Lower leg skin (tissue), 4 donors: ENCODE measurements around the gene CHST9. TPM values are rescaled to one million over a fixed set of nuclear protein-coding genes. Genes with fewer than 3 reads are reported as not detected.

Experiments
- DNase-seq, 2 donors: peaks; one replicate each; pipeline ENCODE4 v3.0.0-alpha.2; 2019; ENCODE audit warnings: low spot score in 2 of 2
- H3K4me3 ChIP-seq: fragments of 200-600 bp; sonication (generic); 2 replicates; pipeline ENCODE4 v1.5.1; 2017; ENCODE audit warnings: mild to moderate bottlenecking, low read depth; ENCODE audit not compliant: poor library complexity, severe bottlenecking
- POLR2A ChIP-seq, 2 donors: fragments of 450-650 bp; IDR thresholded peaks; one replicate each; pipeline ENCODE4 v1.6.1; 2016 to 2017; ENCODE audit warnings: antibody characterized with exemption in 2 of 2, mild to moderate bottlenecking in 1 of 2, moderate library complexity in 1 of 2
- WGBS, 2 donors: methylation state at CpG; one replicate each; pipeline ENCODE4 v1.1.5; 2018; 5-methylcytosine and 5-hydroxymethylcytosine counted together
- intact Hi-C: fragments of 100-400 bp; cut with DNase I; formaldehyde crosslinking; loops from one replicate; pipeline ENCODE4 v1.15.0; 2023; ENCODE audit warnings: low total_unique reads
- total RNA-seq, 4 donors: library from RNA; depleted of rRNA; stranded (reverse); fragments of >200 nt; gene quantifications; one replicate each; pipeline ENCODE4 v1.1.0, GENCODE V29; 2016
- TF ChIP-seq, protein P1 (sequence below), 3 donors: fragments of 450-650 bp; IDR thresholded peaks; one replicate each; pipeline ENCODE4 v1.5.1; 2016; ENCODE audit warnings: antibody characterized with exemption in 3 of 3, mild to moderate bottlenecking in 3 of 3, moderate library complexity in 2 of 3

CHST9 gene
- total RNA-seq, 4 donors from 2014 or later, result 0.06 to 0.20 (median 0.08) TPM; not detected in 1

GRCh38 chr18:27073404-27073830, 111.7 kb downstream of the CHST9 start:
- H3K4me3 ChIP-seq, result no peak overlapping the region
- no peak for TF ChIP-seq POLR2A (IDR thresholded peaks at IDR 0.05)
- TF ChIP-seq, protein P1, sequence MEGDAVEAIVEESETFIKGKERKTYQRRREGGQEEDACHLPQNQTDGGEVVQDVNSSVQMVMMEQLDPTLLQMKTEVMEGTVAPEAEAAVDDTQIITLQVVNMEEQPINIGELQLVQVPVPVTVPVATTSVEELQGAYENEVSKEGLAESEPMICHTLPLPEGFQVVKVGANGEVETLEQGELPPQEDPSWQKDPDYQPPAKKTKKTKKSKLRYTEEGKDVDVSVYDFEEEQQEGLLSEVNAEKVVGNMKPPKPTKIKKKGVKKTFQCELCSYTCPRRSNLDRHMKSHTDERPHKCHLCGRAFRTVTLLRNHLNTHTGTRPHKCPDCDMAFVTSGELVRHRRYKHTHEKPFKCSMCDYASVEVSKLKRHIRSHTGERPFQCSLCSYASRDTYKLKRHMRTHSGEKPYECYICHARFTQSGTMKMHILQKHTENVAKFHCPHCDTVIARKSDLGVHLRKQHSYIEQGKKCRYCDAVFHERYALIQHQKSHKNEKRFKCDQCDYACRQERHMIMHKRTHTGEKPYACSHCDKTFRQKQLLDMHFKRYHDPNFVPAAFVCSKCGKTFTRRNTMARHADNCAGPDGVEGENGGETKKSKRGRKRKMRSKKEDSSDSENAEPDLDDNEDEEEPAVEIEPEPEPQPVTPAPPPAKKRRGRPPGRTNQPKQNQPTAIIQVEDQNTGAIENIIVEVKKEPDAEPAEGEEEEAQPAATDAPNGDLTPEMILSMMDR (IDR thresholded peaks at IDR 0.05), result no peak
- no peak for DNase-seq
- WGBS, 2 donors, result 86 to 87% methylated on average over 5 of the region's 5 CpGs
- intact Hi-C loops, result no loop called here

GRCh38 chr18:27064673-27065072, 120.4 kb downstream of the CHST9 start:
- no peak for DNase-seq
- intact Hi-C loops, result loop anchor here (5.0 kb wide), 1 partner anchor 932 kb away; the partner anchor contains the start of gene PSMA8
- TF ChIP-seq, protein P1 (IDR thresholded peaks at IDR 0.05), result no peak
- no peak for TF ChIP-seq POLR2A (IDR thresholded peaks at IDR 0.05)
- 93 to 94% methylated on average over 3 of the region's 3 CpGs for WGBS, 2 donors
- H3K4me3 ChIP-seq, result no peak overlapping the region

- TF ChIP-seq POLR2A (IDR thresholded peaks at IDR 0.05), result no peak
- TF ChIP-seq, protein P1 (IDR thresholded peaks at IDR 0.05), result no peak
- no peak overlapping the region for H3K4me3 ChIP-seq
- no peak for DNase-seq
- intact Hi-C loops, result loop anchor here (5.0 kb wide), 1 partner anchor 931 kb away; the partner anchor contains the start of gene PSMA8
- 64 to 79% methylated on average over 2 of the region's 2 CpGs for WGBS, 2 donors
Measured at GRCh38 chr18:27062802-27063201, 122.3 kb downstream of the CHST9 start.

DNA sequence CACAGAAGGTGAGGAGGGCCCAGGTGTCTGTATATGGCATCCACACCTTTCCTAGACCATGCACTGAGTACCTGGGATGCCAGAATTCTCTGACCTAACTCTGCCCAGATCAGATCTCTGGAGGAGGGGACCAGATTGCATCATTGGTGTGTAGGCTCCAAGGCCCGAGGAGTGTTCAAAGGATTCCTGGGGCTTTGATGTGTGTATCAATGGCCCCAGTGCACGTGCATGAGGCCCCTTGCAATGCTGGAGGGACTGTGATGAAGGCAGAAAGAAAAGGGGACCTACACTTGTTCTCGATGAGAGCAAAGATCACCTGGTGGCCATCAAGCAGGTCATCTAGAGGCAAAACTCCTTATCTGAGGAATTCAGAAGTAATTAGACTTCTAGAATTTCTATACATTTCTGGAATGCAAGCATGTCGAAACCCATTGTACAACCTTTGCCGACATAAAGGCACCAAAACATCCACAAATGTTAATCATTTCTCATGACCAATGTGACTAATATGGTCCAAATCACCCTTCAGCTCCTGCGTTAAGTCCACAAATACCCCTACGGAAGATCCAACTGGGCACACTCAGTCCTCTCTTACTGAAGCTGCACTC, 123.5 kb downstream of the CHST9 start:
- H3K4me3 ChIP-seq, result no peak overlapping the region
- intact Hi-C loops, result loop anchor here (5.0 kb wide), 1 partner anchor 929 kb away; the partner anchor contains the start of gene PSMA8
- DNase-seq, result no peak
- TF ChIP-seq, protein P1 (IDR thresholded peaks at IDR 0.05), result no peak
- no peak for TF ChIP-seq POLR2A (IDR thresholded peaks at IDR 0.05)
- 87 to 88% methylated on average over 7 of the region's 7 CpGs for WGBS, 2 donors

GRCh38 chr18:27057519-27058234, 127.4 kb downstream of the CHST9 start:
- TF ChIP-seq, protein P1 (IDR thresholded peaks at IDR 0.05), result no peak
- TF ChIP-seq POLR2A (IDR thresholded peaks at IDR 0.05), result no peak
- DNase-seq, result no peak
- no peak overlapping the region for H3K4me3 ChIP-seq
- whole genome bisulfite sequencing, 2 donors, result 37 to 50% methylated on average over 11 of the region's 11 CpGs
- intact Hi-C loops, result no loop called here
